22Rv1 (cell line): ENCODE results near the gene PEAK1.

Experiments
- H3K27ac ChIP-seq: fragments of 450-650 bp; 2 replicates; pipeline ENCODE4 v1.5.1; 2017
- ZFX ChIP-seq: fragments of 450-650 bp; IDR thresholded peaks from 2 replicates; pipeline ENCODE4 v1.6.1; 2017; ENCODE audit warnings: antibody characterized with exemption, borderline replicate concordance
- TF ChIP-seq, protein P1 (sequence below): fragments of 450-650 bp; IDR thresholded peaks from 2 replicates; pipeline ENCODE4 v1.5.1; 2017; ENCODE audit warnings: mild to moderate bottlenecking

PEAK1 gene

DNA sequence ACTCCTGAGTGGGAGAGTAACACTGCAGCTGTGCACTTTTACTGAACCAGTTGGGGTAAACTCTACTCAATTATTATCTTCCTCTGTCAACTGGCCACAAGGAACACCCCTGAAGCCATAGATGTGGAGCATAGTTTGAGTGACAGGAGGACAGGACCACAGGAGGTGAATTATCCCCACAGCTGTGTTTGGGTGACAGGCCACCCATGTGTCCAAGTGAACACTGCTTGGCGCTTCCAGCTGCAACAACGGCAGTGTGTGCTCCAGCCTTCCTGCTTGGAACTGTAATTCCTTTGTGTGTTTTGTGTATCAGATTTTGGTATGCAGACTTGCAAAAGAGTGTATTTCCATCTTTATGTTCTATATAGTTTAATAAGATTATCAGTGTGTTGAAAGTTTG is 328.8 kb downstream of the PEAK1 start:
- H3K27ac ChIP-seq, result no peak overlapping the region
- TF ChIP-seq, protein P1, sequence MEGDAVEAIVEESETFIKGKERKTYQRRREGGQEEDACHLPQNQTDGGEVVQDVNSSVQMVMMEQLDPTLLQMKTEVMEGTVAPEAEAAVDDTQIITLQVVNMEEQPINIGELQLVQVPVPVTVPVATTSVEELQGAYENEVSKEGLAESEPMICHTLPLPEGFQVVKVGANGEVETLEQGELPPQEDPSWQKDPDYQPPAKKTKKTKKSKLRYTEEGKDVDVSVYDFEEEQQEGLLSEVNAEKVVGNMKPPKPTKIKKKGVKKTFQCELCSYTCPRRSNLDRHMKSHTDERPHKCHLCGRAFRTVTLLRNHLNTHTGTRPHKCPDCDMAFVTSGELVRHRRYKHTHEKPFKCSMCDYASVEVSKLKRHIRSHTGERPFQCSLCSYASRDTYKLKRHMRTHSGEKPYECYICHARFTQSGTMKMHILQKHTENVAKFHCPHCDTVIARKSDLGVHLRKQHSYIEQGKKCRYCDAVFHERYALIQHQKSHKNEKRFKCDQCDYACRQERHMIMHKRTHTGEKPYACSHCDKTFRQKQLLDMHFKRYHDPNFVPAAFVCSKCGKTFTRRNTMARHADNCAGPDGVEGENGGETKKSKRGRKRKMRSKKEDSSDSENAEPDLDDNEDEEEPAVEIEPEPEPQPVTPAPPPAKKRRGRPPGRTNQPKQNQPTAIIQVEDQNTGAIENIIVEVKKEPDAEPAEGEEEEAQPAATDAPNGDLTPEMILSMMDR, result no peak
- TF ChIP-seq ZFX, result no peak

DNA sequence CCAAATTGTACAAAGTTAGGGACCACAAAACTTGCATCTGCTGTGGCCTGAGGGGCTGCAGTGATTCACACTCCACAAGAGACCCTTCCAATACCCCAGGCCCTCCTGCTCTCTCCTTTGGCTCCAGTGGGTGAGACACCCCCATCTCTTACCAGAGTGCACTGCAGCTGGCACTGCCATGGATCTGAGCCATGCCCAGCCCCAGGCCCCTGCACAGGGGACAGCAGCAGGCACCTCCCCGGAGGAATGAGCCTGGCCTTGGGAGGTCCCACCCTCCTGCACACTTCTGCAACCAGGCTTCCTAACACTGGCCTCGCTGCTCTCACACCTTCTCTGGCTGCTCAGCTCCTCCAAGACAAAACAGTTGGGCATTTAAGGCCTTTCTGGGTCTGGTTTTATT is 332.7 kb downstream of the PEAK1 start:
- TF ChIP-seq ZFX, result no peak
- TF ChIP-seq, protein P1, result no peak
- H3K27ac ChIP-seq, result no peak overlapping the region

DNA sequence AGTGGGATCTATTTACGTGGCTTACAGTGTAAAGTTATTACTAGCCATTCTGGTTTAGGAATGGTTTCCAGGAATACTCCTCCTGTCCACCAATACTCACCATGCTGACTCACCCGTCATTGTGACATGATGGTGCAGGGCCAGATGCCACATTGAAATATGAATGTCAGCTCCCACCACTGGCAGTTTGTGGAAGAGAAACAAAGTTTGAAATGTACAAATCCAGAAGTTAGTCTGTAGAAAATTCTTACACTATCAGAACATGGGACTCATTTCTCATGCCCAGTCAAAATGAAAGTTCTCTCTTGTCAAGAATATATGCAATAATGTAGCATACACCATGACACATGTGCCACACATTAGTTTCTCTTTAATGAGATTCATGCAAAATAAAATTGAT is 334.6 kb downstream of the PEAK1 start:
- no peak overlapping the region for H3K27ac ChIP-seq
- TF ChIP-seq, protein P1, result no peak
- no peak for TF ChIP-seq ZFX

DNA sequence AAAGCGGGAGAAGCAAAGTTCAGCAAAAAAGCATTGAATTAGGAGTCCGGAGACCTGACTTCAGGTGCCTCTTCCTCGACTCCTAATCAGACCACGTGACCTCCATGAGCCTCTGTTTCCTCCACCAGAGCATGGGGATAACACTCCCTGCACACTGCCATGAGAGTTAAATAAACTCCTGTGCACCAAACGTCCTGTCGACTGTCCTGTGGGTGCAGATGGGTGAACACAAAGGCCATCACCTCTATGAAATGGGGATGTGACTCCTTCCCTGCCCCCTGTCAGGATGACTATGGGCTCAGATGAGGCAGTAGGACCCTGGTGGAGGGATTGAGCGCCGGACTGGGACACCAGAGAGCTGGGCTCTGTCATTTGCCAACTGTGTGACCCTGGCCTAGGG is 335.5 kb downstream of the PEAK1 start:
- TF ChIP-seq, protein P1, result no peak
- TF ChIP-seq ZFX, result no peak
- H3K27ac ChIP-seq, result peak overlapping the region; percentile 38

DNA sequence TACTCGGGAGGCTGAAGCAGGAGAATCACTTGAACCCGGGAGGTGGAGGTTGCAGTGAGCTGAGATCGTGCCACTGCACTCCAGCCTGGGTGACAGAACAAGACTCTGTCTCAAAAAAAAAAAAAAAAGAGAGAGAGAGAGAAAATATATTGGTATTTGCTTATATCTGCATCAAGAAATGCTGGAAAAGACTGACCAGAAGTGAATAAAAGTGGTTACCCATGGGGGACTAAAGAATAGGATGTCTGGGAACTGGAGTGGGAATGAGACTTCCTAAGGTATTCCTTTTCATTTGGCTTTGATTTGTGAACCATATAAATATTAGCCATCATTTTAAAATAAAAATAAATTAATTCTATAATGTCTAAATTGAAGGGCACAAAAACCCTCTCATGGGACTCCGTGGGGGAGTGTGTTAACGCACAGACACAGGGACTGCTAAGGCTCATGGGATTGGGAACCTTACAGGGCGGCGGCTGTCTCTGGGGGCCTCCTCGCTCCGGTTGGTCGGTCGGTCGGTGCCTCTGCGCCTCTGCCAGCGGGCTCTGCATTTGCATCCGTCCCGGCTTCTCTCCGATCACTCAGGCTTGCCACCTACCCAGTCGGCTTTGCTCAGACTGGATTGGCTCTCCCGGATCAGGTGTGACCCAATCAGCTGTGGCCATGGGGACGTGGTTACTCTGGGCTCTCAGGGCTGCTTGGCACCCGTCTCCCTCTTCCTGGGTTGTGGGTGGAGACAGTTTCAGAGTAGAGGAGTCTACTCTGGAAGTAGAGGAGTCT is 336.3 kb downstream of the PEAK1 start:
- no peak for TF ChIP-seq ZFX
- TF ChIP-seq, protein P1, result no peak
- H3K27ac ChIP-seq, result peak overlapping the region; percentile 38

DNA sequence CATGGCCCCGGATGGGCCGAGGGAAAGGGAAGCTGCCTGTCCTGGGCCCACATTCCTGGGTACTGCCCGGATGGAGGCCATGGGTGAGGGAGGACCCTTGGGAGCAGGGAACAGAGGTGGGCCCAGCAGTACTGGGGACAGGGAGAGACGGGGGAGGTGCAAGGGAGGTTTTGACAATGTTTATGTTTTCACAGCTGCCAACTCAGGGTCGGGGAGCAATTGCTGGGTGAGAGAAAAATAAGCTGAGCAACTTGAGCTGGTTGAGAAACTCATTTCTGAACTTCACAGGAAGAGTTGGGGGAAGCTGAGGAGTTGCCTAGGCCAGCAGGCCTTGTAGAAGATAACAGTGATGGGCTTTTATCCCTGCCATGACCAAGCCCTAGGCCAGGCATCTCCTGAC is 337.9 kb downstream of the PEAK1 start:
- no peak for TF ChIP-seq ZFX
- no peak overlapping the region for H3K27ac ChIP-seq

DNA sequence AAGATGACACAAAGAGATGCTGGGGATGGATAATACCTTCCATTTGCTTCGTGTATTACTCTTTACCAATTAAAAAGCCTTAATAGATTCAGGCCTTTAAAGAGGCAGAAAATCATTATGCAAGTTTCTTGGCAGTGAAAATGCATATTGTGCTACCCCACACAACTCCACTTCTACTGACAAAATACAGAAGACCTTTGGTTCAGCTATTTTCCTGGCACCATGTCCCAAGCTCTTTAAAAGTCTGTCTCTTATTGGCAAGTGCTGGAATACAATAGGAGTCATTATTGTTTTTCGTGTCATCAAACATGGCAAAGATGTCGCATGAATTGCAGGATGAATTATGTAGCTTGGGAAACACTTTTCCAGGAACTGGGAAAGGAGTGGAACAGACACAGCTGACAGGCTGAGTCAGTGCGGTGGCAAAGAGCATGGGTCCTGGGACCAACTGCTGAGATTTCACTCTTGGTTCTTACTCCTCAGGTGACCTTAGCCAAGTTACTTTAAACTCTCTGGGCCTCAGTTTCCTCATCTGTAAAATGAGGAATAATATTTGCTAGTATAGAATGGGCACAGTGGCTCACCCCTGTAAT is 343.5 kb downstream of the PEAK1 start:
- no peak overlapping the region for H3K27ac ChIP-seq
- TF ChIP-seq, protein P1, result no peak
- no peak for TF ChIP-seq ZFX
